ENCODE results near the gene TMPRSS11B. TPM values are rescaled to one million over a fixed set of nuclear protein-coding genes. Genes with fewer than 3 reads are reported as not detected.
"Not testable (repeated sequence)": the region's sequence is repeated elsewhere in the genome, so short reads cannot be mapped to it uniquely, and the experiment has no call there.

TMPRSS11B gene
- total RNA-seq, 2 donors from 2014 or later = not detected

GRCh38 chr4:68283095-68283494 lies 37.6 kb upstream of the TMPRSS11B start:
- Histone ChIP-seq H3K27me3 (replicated peaks; ENCODE audit: insufficient read depth) (no peaks in the 10 kb centered on the region), H3K27ac (no peak overlapping the region), H3K4me3 (no peak overlapping the region), H3K4me1 (ENCODE audit: control insufficient read depth in 1 of 2, low read depth in 2 of 2) (no peaks in the 10 kb centered on the region), H3K9me3 (no peaks in the 10 kb centered on the region), H3K36me3 (no peaks in the 10 kb centered on the region)
- DNase-seq (ENCODE audit: low spot score) = no peak
- no peak for TF ChIP-seq CTCF (IDR thresholded peaks at IDR 0.05)
- no peak for ATAC-seq (ENCODE audit: insufficient number of reproducible peaks, low FRiP score, low read depth)

GRCh38 chr4:68281796-68282740 lies 36.6 kb upstream of the TMPRSS11B start:
- not testable (repeated sequence) for H3K9me3 ChIP-seq; H3K27me3 ChIP-seq (replicated peaks; ENCODE audit: insufficient read depth); DNase-seq (ENCODE audit: low spot score); H3K27ac ChIP-seq; H3K4me1 ChIP-seq (ENCODE audit: control insufficient read depth in 1 of 2, low read depth in 2 of 2); H3K4me3 ChIP-seq; H3K36me3 ChIP-seq; ATAC-seq (ENCODE audit: insufficient number of reproducible peaks, low FRiP score, low read depth)

- H3K9me3 ChIP-seq = no peaks in the 10 kb centered on the region
- H3K27ac ChIP-seq = no peak overlapping the region
- ATAC-seq (ENCODE audit: insufficient number of reproducible peaks, low FRiP score, low read depth) = no peak
- no peak overlapping the region for H3K4me3 ChIP-seq
- no peak for DNase-seq (ENCODE audit: low spot score)
- H3K27me3 ChIP-seq (replicated peaks; ENCODE audit: insufficient read depth) = no peaks in the 10 kb centered on the region
- H3K4me1 ChIP-seq (ENCODE audit: control insufficient read depth in 1 of 2, low read depth in 2 of 2) = no peaks in the 10 kb centered on the region
- H3K36me3 ChIP-seq = no peaks in the 10 kb centered on the region
- no peak for TF ChIP-seq CTCF (IDR thresholded peaks at IDR 0.05)
Measured at GRCh38 chr4:68278029-68278428, 32.5 kb upstream of the TMPRSS11B start.

GRCh38 chr4:68277627-68278026 lies 32.1 kb upstream of the TMPRSS11B start:
- ATAC-seq (ENCODE audit: insufficient number of reproducible peaks, low FRiP score, low read depth) = no peak
- Histone ChIP-seq H3K27ac (no peak overlapping the region), H3K27me3 (replicated peaks; ENCODE audit: insufficient read depth) (no peaks in the 10 kb centered on the region), H3K4me1 (ENCODE audit: control insufficient read depth in 1 of 2, low read depth in 2 of 2) (no peaks in the 10 kb centered on the region), H3K9me3 (no peaks in the 10 kb centered on the region), H3K36me3 (no peaks in the 10 kb centered on the region), H3K4me3 (no peak overlapping the region)
- no peak for DNase-seq (ENCODE audit: low spot score)
- TF ChIP-seq CTCF (IDR thresholded peaks at IDR 0.05) = no peak

- H3K27ac ChIP-seq = no peak overlapping the region
- no peak for TF ChIP-seq CTCF (IDR thresholded peaks at IDR 0.05)
Measured at GRCh38 chr4:68272860-68273259, 27.4 kb upstream of the TMPRSS11B start.

More at GRCh38 chr4:68272860-68273259, 27.4 kb upstream of the TMPRSS11B start:
- no peak for ATAC-seq (ENCODE audit: insufficient number of reproducible peaks, low FRiP score, low read depth)
- Histone ChIP-seq H3K4me3 (no peak overlapping the region), H3K9me3 (no peaks in the 10 kb centered on the region), H3K36me3 (no peaks in the 10 kb centered on the region), H3K4me1 (ENCODE audit: control insufficient read depth in 1 of 2, low read depth in 2 of 2) (no peaks in the 10 kb centered on the region), H3K27me3 (replicated peaks; ENCODE audit: insufficient read depth) (no peaks in the 10 kb centered on the region)
- no peak for DNase-seq (ENCODE audit: low spot score)
